Hepatocyte (in vitro differentiated cells): ENCODE data around the gene CDH12.

Source experiments
- CTCF ChIP-seq: fragments of 200-600 bp; sonication (generic); IDR thresholded peaks from 2 replicates; pipeline ENCODE4 v1.5.1; 2016; ENCODE audit warnings: antibody characterized with exemption, mild to moderate bottlenecking; ENCODE audit not compliant: poor library complexity
- EZH2 ChIP-seq: fragments of 200-600 bp; sonication (generic); IDR thresholded peaks from 2 replicates; pipeline ENCODE4 v1.6.1; 2016; ENCODE audit warnings: antibody characterized with exemption, mild to moderate bottlenecking, borderline replicate concordance

- no peak for TF ChIP-seq EZH2
- no peak for TF ChIP-seq CTCF
Observed at GRCh38 chr5:22577711-22578110, 275.4 kb downstream of the CDH12 start.
